NCI-H187 treated with DMSO at 0.1 percent for 48 hours (cell line): ENCODE data around the gene HVCN1.
"Not testable (repeated sequence)": the region's sequence is repeated elsewhere in the genome, so short reads cannot be mapped to it uniquely, and the experiment has no call there.

ENCODE experiments used
- DNase-seq: peaks from one replicate; lab custom pipeline; 2025; lab: John Stamatoyannopoulos, UW

Gene HVCN1

GRCh38 chr12:110688446-110689280, at the start of gene HVCN1:
Gene HVCN1 (minus strand): TSS chr12:110689115. CDS start chr12:110683245, 5,870 bp downstream.
- DNase-seq: no peak

DNA sequence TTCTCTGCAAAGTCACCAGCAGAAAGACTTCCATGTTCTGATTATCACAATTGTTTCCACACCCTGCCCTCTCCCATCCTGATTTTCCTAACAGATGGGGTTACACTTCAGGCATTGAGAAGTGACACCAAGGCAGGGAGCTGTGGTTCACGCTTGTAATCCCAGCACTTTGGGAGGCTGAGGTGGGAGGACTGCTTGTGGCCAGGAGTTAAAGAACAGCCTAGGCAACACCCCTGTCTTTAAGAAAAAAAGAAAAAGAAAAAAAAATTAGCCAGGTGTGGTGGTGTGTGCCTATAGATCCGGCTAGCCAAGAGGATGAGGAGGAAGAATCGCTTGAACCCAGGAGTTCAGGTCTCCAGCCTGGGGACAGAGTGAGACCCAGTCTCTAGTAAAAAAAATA, 48.6 kb upstream of the HVCN1 start:
- DNase-seq: no peak

DNA sequence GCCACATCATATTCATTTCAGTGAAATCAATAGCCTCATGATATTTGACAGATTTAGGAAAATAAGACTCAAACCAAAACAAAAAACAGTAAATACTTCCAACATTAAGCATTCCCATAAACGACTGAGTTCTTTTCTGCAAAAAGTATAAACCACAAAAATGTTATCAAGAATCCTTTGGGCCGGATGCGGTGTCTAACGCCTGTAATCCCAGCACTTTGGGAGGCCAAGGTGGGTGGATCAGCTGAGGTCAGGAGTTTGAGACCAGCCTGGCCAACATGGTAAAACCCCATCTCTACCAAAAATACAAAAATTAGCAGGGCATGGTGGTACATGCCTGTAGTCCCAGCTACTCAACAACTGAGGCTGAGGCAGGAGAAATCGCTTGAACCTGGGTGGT, 48.1 kb upstream of the HVCN1 start:
- not testable (repeated sequence) for DNase-seq

DNA sequence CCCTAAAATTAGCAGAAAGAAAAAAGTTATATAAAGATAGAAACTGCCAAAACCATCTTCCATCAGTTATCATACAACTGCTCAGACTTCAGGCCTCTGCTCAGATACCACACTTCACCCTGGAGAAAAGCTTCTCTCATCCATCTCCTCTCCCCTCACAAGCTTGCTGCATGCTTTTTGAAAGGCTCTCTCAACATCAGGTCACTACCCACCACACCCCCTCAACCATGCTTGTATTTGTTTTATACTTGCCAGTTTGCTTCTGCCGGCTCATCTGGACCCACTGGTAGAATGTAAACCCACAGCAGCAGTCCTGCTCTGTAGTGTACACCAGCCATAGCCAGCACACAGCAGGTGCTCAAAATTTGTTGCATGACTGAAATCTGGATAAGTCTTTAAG, 45.0 kb upstream of the HVCN1 start:
- no peak for DNase-seq

DNA sequence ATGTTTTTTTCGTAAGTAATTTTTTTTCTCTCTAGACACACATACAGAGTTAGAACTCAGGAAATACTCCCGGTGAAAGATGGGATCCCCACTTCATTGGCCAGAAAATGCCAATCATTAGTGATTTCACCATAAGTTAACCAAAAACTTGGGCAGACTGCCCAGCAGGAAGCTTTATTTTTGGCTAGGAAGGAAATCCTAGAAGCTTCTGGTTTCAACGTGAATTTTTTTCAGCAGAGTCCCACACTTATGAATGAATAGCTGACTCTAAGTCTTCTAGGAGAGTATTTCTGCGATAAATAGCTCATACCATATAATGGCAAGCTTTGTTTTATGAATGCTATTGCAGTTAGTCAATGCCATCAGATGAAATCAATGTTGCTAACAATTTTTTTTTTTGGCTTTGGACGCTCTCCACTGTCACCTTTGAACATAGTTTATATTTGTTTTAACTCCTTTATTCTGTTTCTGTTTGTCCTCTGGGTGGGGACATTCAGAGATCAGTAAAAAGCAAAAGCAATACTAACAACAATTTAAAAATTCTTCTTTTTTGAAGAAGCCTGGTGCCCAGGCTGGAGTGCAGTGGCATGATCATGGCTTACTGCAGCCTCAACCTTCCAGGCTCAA, 44.3 kb upstream of the HVCN1 start:
- no peak for DNase-seq

DNA sequence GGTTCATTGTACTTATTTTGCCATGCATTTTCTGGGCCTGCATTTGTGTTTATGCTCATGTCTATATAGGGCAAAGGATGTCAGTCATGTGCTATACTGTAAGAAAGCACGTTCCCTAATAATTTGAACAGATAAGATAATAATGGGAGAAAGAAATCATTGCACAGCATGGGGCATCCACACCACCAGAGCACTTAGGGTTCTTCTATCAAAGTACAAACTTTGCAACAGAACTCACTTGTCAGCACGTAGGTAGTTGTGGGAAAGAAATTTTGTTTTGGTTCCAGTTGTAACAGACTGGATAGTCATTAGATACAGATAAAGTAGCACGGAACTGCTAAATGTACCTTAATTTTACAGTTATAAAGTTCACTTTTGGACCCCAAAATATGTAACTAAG, 43.7 kb upstream of the HVCN1 start:
- no peak for DNase-seq

DNA sequence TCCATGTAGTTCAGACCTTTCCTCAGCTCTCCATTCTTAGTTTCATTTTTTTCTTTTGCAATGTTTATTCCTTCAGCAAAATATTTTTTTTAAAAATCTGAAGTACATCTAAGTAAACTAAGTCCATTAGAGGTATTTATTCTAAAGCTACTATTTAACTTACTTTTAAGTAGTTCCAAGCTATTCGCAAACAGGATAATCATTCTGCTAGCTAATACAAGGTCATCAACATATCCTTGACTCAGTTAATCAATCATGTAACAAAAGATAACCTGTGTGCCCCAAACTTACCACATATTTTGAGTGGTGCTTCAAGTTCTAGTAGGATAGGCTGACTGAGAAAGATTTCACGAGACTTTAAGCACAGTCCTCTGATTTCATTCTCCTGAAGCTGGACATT, 42.6 kb upstream of the HVCN1 start:
- no peak for DNase-seq

DNA sequence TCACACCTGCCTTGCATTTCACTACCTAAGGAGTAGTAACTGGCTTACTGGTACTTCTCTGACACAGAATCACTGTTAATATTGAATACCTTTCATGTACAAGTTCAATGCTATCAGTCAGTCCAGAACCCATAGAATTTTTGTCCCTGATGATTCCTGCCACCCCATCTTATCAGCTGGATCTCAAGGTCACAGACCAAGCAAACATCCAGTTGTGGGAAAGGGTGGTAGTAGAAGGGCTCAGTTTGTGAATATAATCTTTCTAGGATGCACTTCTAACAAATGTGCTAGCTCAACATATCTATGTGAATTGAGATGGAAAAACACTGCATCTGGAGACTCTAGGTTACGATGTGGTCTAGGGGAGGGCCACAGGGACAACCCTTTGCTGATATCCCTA, 39.7 kb upstream of the HVCN1 start:
- no peak for DNase-seq

DNA sequence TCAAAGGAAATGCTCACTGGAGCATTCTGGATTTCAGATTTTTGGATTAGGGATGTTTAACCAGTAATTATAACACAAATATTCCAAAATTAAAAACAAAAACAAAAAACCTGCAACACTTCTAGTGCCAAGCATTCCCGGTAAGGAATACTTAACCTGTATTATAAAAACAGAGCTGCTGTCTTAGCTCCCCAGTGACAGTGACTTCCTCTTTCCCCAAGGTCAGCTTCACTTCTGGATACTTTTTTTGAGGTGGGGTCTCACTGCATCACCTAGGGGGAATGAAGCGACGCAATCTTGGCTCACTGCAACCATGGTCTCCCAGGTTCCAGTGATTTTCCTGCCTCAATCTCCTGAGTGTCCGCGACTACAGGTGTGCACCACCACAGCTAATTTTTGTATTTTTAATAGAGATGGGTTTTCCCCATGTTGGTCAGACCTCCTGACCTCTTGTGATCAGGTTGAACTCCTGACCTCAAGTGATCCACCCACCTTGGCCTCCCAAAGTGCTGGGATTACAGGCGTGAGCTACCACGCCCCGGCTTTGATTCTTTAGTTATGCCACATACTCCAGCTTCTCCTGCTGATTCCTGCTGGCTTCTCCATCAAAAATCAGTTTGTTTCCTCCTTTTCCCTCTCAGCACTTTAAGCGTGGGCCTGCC, 37.9 kb upstream of the HVCN1 start:
- no peak for DNase-seq

DNA sequence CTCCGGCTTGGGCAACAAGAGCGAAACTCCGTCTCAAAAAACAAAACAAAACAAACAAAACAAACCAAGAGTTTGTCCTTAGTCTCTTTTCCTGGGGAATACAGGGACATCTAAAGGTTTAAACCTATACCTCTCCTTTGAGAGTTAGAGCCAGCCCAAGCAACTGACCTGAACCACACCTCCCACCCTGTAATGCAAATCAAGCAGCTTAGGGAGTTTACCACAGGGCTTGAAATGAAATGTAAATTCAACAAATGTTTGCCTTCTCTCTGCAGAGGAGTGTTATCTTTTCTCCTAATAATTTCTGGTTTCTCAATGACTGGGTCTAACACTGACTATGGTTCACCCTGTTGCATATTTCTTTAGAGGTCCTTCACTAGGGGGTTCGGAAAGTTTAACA, 37.1 kb upstream of the HVCN1 start:
- DNase-seq: no peak

GRCh38 chr12:110725267-110725666, 36.4 kb upstream of the HVCN1 start:
- DNase-seq: no peak

- DNase-seq: peak; percentile 87
Measured at GRCh38 chr12:110722892-110723291, 34.0 kb upstream of the HVCN1 start.

DNA sequence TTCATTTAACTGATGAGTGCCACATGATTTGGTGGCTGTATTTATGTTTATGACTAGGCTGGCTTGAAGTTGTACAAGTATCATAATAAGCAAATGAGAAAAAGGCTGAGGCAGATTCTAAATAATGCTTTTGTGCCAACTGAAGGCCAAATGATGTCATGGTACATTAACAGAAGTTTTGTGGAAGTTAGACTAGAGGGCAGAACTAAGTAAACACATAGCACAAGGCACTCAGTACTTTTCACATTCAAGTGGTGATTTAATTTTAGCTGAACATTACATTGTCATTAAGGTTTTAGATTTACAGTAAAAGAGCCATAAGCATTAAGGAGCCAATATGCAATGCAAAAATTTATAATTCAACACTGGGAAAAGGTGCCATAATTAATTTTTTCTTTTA, 32.7 kb upstream of the HVCN1 start:
- peak; percentile 29 for DNase-seq

GRCh38 chr12:110720516-110720915, 31.6 kb upstream of the HVCN1 start:
- no peak for DNase-seq

DNA sequence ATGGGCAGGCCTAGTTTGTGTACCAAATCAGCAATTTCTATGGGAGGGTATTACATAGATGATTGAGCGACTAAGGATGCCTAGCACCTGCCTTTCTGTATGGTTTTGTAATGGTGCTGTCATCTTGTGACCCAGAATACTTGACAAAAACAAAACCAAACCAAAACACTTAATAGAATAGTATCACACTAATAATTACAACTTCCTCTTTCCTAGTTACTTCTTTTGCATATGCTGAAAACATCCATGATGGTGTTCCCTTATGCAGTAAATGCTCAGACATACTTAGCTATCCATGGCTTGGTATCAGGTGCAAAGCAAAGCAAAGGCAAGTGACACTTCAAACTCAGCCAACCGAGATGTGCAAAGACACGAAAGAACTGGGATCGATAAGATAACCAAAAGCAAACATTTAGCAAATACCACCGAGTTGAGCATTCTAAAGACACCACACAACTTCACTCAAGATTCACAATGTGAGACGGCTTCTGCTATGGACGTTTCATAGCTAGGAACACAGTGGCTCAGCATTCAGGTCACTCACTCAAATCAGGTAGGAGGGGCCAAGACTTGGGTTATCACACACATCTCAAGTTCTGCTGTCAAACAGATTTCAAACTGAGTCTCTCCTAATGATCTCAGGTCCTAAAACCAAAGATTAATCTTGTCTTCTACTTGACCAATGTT, 29.4 kb upstream of the HVCN1 start:
- DNase-seq: peak; percentile 89

- no peak for DNase-seq
Measured at GRCh38 chr12:110717037-110717436, 28.1 kb upstream of the HVCN1 start.

DNA sequence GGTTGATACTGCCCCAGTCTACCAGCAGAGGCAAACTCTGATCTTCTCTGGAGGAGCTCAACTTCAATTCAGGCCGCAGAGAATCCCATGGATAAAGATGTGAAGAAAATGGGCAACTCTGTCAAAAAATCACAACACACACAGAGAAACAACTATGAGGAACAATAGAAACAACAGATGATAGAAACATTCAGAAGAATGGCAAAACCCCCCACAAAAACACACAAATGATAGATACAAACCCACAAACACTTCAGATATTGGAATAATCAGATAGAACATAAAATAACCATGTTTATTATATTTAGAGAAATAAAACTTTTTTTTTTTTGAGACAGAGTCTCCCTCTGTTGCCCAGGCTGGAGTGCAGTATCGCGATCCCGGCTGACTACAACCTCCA, 20.0 kb upstream of the HVCN1 start:
- DNase-seq: no peak

- DNase-seq: no peak
Measured at GRCh38 chr12:110705309-110705708, 16.4 kb upstream of the HVCN1 start.

DNA sequence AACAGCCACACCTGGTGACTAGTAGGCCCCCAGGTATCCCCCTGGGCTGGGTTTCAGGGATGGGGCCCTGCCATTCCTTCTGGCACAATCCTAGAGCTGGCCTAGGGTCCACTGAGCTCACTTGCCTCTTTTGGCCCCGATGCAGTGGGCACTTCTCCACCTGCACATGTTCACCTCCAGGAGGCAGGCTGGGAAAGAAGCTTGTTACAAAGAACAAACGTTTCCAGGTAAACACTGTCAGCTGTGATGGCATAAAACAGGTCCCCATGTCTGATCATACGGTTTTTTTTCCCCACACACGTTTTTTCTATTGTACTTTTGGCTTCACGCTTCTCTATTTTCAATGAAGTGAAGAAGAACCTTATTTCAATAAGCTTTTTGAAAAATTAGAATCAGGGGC, 15.8 kb upstream of the HVCN1 start:
- no peak for DNase-seq

DNA sequence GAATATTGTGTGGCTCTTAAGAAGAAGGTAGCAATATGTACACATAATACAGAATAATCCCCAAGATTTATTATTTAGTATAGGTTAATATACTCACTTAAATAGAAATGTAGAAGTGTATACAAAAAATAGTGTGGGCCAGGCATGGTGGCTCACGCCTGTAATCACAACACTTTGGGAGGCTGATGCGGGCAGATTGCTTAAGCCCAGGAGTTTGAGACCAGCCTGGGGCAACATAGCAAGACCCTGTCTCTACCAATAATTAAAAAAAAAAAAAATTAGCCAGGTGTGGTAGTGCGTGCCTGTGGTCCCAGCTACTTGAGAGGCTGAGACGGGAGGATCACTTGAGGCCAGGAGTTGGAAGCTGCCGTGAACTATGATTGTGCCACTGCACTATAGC, 15.3 kb upstream of the HVCN1 start:
- DNase-seq: no peak

- no peak for DNase-seq
Measured at GRCh38 chr12:110702081-110702480, 13.2 kb upstream of the HVCN1 start.

DNA sequence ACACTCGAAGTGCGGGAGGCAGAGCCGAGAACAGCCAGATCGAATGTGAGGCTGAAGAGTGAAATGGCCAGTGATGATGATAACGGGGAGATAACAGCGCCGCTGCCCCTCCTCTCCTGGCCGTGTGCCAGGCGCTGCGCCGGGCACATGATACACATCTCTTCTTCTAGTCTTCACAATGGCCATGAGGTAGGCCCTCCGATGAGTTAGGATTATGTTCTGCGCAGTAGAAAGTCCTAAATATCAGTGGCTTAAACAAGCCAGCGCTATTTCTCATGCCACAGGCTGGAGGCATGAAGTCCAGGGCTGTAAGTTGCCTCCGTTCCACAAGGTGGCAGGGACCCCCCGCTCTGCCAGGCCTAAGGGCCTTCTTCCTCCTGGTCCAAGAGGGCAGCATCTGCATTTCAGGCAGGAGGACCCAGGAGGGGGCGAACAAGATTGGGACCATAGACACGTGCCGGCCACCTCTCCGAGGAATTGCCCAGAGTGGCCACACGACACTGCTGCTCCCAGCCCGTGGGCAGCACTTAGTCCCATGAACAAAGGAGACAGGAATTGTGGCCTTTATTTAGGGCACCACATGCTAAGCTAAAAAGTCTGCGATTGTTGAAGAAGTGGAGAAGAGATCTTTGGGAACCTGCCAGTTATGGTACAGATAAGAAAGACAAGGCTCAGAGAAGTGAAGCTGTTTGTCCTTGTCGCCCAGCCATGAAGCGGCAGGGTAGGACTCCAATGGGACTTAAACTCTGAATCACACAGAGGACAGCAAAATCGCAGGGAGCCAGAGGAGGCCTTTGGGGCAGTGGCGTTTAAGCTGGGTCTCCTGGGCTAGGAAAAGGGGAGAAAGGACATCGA, 10.9 kb upstream of the HVCN1 start:
- no peak for DNase-seq
